HK-2 (cell line): ENCODE results near the gene ZNF365.

ENCODE experiments used
- DNase-seq: peaks from one replicate; pipeline ENCODE4 v3.0.0-alpha.2; 2018; ENCODE audit not compliant: unreplicated experiment

ZNF365 gene

DNA sequence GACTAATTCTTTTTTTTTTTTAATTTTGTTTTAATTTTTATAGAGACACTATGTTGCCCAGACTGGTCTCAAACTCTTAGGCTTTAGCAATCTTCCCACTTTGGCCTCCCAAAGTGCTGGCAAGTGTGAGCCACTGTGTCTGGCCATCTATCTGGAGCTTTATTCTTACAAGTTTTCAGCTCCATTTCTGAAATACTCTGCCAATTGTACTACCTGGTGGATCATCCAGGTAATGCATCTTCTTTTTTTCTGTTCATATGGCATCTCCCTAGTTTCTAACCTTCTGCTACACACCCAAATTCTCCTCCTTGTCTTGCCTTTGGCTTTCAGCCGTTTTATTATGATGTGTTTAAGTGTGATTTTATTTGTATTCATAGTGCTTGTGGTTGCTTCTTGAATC is 40.2 kb downstream of the ZNF365 start:
- no peak for DNase-seq

DNA sequence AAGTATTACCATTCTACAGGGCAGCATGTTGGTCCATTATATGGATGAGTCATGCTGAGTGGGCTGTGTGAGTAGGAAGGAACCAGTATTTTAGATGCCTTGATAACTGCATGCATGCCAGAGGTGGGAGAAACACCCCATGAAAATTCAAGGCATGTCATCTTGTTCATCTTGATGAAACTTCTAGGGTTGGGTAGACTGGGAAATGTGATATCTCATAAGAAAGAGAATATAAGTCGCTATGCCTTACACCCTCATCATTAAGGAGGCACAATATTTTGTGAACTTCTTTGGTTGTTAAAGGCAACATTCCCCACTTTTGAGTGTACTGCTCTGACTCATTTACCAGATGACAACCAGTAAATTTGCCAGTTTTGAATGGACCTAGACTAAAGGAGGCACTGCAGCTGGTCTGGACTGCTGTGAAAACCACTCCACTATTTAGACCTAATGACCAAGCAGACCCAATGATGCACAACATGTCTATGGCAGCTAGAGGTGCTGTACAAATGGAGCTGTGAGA is 48.0 kb downstream of the ZNF365 start:
- no peak for DNase-seq

DNA sequence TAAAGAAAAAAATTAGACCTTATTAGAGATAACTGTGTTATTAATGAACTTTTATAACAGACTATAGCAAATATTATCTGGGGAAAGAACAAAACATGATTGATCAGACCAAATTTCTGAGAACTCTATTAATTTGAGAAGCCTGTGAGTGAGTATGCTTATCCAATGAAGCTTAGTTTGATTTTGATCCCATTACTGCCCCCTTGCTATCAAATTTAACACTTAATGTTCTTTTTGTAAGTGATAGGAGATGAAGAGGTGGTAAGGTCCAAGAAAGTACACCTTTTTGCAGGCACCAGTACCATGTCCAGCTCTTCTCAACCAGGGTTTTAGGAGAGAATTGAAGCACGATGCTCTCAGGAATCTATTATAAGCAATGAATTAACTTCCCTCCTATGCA is 49.9 kb downstream of the ZNF365 start:
- DNase-seq: no peak

DNA sequence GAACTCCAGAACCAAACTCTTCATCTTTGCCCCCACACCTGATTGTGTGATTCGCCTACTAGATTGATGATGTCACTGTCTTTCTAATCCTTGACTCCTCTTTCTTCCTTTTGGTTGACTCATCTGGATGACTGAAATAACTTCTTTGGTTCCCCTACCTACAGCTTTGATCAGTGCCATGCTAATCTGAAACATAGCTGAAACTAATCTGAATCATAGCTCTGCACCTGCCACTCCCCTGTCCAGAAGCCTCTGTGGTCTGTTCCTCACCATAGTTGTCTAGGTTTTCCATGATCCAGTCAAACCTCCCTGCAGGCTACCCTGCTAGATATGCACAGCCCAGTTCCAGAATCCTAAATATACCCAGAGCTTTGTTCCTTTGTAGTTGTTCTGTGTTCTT is 51.9 kb downstream of the ZNF365 start:
- DNase-seq: no peak

DNA sequence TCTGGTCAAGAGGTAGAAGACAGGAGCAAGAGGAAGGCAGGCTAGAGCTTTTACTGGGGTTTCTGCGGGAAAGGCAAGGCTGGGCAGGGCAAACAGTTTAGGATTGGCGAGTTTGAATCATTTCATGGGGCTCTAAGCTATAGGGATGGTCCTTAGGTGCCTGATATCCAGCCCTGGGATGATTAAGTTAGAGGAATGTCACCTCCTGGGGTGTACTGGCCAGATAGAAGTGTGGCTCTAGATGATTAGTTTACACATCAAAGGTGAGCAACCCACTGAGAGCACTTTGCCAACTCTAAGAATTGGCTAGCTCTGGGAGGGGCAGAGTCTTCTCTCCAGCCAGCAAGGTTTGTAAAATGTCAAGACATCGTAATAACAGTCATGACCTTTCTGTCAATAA is 52.4 kb downstream of the ZNF365 start:
- DNase-seq: no peak

DNA sequence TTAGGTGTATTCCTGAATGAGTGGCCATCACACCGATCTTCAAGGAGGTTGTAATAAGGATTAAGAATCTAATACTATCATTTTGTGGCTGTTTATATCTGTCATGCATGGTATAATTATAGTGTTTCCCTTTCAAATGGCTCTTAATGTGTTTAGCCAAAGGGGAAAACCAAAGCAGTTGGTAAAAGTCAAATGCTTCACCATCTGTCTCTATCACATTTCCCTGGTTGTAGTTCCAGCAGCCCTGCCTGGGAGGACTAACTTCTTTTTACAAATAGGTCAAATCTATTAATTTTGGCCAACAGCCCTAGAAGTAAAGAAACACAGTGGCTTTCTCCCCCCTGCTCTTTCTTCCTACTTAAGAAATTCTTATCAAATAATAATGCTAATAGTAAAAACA is 56.7 kb downstream of the ZNF365 start:
- no peak for DNase-seq

DNA sequence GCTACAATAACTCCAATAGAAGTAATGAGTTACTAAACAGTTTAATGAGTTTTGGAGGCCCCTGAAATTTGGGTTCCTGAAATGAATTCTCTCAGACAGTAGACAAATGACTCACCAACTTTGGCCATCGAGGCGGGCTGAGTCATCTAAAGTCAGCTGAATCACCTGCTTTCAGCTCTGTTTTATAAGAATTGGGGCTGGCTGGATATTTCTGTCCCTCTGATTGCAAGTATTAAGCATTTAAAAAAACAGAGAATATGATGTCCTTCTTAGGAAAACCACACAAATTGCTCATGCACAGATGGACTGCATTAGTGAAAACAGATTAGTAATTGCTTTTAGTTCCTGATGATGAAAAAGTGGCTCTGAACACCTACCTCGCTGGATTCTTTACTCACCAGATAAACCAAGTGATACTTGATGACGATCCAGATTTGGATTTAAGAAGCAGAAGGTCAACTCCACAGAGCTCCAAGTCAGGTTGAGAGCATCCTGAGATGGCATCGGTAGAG is 59.1 kb downstream of the ZNF365 start:
- peak; percentile 73 for DNase-seq

DNA sequence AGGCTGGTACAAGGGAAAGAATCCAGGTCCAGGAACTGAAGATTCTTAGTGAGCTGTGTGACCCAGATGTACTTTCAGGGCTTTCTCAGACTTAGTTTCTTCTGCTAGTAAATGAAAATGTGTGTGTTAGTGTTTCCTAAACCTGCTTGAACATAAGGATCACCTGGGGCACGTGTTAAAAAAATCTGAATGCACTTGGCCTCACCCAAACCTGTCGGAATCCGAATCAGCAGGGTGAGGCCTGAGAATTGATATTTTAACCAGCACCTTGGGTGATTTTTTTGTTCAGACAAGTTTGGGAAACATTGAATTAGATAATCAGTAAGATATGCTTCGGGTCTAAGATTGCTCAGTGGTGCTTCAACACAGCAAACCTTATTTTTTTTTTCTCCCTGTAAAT is 59.7 kb downstream of the ZNF365 start:
- DNase-seq: no peak

DNA sequence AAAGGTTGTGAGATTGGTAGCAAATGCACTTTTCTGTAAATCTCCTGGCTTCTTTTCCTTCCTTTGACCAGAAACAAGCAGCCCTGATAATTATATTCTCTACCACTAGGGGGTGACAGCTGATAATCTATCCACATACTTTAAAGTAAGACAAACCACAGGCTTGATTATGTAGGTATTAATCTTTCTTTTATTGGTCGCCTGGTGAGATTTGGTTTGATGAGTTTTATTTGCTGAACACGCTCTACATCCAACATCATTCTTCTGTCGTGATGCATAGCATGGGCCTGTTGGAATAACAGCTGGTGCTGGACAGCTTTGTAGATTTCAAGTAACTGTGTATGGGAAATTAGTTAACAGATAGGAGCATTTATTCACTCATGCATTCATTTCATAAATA is 63.5 kb downstream of the ZNF365 start:
- DNase-seq: no peak

DNA sequence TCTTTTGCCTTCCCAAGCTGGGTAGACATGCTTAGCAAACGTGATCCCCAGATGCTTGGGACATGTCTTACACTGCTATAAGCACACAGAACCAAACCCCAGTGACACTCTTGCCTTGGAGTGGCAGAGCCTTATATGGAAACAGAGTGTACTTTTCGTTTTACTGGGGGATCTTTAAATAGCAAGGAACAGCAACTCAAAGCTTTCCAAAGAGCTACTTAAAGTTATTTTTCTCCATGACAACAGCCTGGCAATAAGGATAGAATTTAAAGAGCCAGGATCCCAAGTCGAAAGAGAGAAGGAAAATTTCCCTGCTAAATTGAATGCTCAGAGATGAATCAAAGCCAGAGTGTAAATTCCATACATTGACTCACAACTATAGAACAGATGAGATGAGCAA is 67.8 kb downstream of the ZNF365 start:
- DNase-seq: no peak

DNA sequence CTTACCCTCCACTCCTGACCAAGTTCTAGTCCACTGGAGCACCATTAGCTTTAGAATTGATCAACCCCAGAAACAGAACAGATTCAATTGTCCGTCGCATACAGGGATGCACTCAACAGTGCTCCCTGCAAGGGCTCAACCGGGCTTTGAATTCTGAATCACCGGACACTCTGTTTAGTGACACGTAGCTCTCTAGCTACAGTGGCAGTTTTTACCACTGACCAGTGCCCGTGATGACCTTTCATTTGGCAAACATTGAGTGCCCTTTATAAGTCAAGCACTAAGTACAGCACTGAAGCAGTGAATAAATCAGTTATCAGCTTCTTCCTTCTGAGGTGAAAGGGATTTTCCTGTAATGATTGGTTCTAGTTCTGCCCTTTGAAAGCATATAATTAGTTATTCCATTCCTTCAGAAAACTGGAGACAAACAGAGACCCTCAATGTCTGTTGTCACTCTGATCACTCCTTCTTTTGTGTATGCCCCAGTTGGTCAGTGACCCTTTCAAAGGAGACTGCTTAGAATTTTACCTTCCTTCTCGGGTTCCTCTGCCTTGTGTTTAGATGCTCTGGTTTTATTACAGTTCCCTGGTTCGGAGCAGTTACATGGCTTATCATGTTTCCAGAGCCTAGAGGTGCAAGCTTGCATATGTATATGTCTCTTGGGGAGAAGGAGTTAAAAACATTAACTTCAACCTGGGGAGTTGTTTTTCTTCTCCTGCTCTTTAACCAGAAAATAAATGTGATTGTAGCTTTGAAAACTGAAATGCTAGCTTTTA is 68.9 kb downstream of the ZNF365 start:
- no peak for DNase-seq

DNA sequence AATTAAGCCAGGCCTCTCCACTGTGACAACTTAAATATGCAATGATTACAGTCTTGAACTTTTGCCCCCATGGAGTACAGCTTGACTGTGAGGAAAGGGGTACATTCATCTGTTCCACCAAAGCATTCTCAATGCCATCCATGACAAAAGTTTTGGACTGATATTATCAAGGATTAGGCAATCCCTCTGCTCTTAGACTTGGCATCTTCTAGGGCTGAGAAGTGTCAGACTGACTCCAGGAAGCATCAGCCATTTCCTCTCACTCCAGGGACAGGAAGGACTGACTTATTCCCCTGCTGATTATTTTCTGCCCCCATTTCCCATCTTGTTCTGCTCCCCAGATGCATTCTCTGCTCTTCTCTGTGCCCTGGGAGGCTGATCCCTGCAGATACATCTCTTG is 69.7 kb downstream of the ZNF365 start:
- DNase-seq: no peak

DNA sequence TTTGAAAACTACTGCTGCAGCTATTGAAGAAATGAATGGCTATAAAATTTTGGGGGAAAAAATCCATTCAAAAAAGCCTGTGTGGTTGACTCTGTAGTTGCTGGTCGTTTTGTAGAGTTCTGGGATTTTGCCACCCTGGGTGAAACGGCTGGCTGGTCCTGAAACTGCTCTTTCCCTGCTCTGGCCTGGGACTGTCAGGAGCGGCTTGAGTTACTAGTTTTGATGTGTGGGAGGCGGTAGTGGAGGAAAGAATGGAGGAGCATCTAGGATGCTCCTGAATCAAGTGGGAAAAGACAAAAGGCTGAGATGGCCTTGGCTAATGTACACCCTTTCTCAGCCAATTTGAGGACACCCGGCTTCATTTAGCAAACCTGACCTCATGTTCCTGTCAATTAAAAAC is 72.5 kb downstream of the ZNF365 start:
- no peak for DNase-seq

DNA sequence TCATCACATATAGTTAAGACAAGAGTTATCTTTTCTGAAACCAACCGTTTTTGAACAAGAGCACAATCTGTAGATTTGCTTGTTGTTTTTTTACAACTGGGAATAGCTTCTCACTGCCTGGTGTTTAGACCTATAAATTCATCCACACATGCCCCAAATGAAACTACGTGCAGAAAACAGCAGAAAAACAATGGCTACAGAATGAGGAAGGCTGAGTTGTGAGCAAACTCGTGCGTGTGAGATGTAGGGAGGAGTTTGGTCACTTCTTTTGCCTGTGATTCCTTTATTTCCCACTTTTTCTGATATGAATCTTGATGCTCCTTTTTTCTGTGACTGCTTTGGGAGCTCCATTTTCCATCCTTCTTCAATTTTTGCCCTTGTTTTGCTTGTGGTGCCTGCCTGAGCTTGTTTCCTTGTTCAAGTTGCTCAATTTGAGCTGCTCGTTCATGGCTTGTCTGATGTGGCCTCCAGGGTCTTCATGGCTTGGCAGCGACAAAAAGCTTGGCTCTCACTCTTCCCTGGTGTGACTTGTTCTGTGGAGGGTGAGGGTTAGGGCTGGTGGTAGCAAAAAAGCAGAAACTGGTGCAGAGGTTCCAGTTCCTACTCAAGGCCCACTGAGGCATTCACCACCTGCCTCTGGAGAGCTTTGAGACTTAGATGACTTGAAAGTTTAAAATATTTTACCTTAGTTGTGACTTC is 76.9 kb downstream of the ZNF365 start:
- DNase-seq: no peak

DNA sequence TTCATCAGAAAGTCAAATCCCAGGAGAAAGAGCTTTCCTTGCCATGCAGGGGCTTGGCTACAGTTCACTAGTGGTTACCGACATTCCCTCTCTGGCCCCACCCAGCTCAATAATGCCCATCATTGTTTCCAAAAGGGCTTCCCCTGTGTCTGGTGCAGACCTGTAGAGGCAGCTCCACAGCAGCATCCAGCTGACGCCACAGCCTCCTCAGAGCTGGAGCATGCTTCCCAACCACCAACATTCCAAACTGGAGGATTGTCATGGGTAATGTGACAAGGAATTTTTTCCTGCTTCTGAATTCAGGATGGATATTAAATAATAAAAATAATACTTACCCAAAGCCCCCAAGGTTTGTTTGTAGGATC is 77.4 kb downstream of the ZNF365 start:
- no peak for DNase-seq
